Central memory CD8-positive, alpha-beta T cell (primary cell): ENCODE measurements around the gene LSM10.

Experiments
- ATAC-seq: fragments of 150-1000 bp; cut with Tn5 transposase; replicated peaks from 2 replicates; pipeline ENCODE4 v1.10.0; 2022; ENCODE audit warnings: mild to moderate bottlenecking, moderate FRiP score, moderate number of reproducible peaks; ENCODE audit not compliant: poor library complexity, severe bottlenecking; ENCODE audit errors: extremely low read depth
- DNase-seq, 2 donors: peaks; one replicate each; pipeline ENCODE4 v3.0.0; 2021; ENCODE audit warnings: low spot score in 2 of 2
- H3K27ac Mint-ChIP-seq: one replicate; pipeline ENCODE4 v1.8.0; 2022; ENCODE audit warnings: low read depth, mild to moderate bottlenecking, moderate library complexity, mixed read lengths
- H3K27me3 Mint-ChIP-seq: one replicate; pipeline ENCODE4 v1.8.0; 2022; ENCODE audit warnings: mixed read lengths
- H3K36me3 Mint-ChIP-seq: one replicate; pipeline ENCODE4 v1.8.0; 2022; ENCODE audit warnings: mild to moderate bottlenecking, moderate library complexity, mixed read lengths; ENCODE audit not compliant: insufficient read depth
- H3K4me1 Mint-ChIP-seq: one replicate; pipeline ENCODE4 v1.8.0; 2022; ENCODE audit warnings: mixed read lengths
- H3K4me3 Mint-ChIP-seq: one replicate; pipeline ENCODE4 v1.8.0; 2022; ENCODE audit warnings: mild to moderate bottlenecking, moderate library complexity, mixed read lengths
- H3K9me3 Mint-ChIP-seq: one replicate; pipeline ENCODE4 v1.8.0; 2022; ENCODE audit warnings: mixed read lengths

The LSM10 gene

GRCh38 chr1:36387141-36387949 lies 10.4 kb downstream of the LSM10 start:
- no peaks in the 10 kb centered on the region for H3K27me3 Mint-ChIP-seq
- no peak for DNase-seq
- H3K36me3 Mint-ChIP-seq, result peaks cover 33% of the 10 kb centered on the region
- no peak for ATAC-seq
- peak overlapping the region; percentile 96 for H3K27ac Mint-ChIP-seq
- H3K4me3 Mint-ChIP-seq, result peak overlapping the region; percentile 92
- peaks cover 36% of the 10 kb centered on the region for H3K4me1 Mint-ChIP-seq
- no peaks in the 10 kb centered on the region for H3K9me3 Mint-ChIP-seq

- no peaks in the 10 kb centered on the region for H3K27me3 Mint-ChIP-seq
- H3K27ac Mint-ChIP-seq, result peak overlapping the region; percentile 96
- peak overlapping the region; percentile 92 for H3K4me3 Mint-ChIP-seq
- peaks cover 26% of the 10 kb centered on the region for H3K36me3 Mint-ChIP-seq
- peaks cover 42% of the 10 kb centered on the region for H3K4me1 Mint-ChIP-seq
- peak; percentile 49 to 71 for DNase-seq
- no peaks in the 10 kb centered on the region for H3K9me3 Mint-ChIP-seq
- ATAC-seq, result peak; percentile 57
Measured at GRCh38 chr1:36386265-36387140, 11.2 kb downstream of the LSM10 start.

GRCh38 chr1:36385410-36386264 lies 12.1 kb downstream of the LSM10 start, which contains the start of gene STK40:
STK40 (minus strand) TSS chr1:36385924; CDS start chr1:36361332, 24,592 bp downstream.
- Mint-ChIP-seq H3K4me3 (peak within 1 kb of the TSS; percentile 92), H3K4me1 (peaks cover 51% of the 10 kb centered on the region), H3K9me3 (no peaks in the 10 kb centered on the region), H3K27me3 (no peaks in the 10 kb centered on the region), H3K36me3 (peaks cover 23% of the 10 kb centered on the region), H3K27ac (peak within 1 kb of the TSS; percentile 96)
- peak; percentile 80 to 95 for DNase-seq
- peak; percentile 90 for ATAC-seq

- Mint-ChIP-seq H3K27me3 (no peaks in the 10 kb centered on the region), H3K4me1 (peaks cover 58% of the 10 kb centered on the region), H3K36me3 (peaks cover 22% of the 10 kb centered on the region), H3K4me3 (peak overlapping the region; percentile 92), H3K9me3 (no peaks in the 10 kb centered on the region), H3K27ac (peak overlapping the region; percentile 95)
- DNase-seq (peak in 1 of 2 donors; percentile 25), ATAC-seq (peak; percentile 7)
Measured at GRCh38 chr1:36384542-36385409, 12.9 kb downstream of the LSM10 start.

- Mint-ChIP-seq H3K9me3 (no peaks in the 10 kb centered on the region), H3K4me3 (peak overlapping the region; percentile 92), H3K36me3 (peaks cover 19% of the 10 kb centered on the region), H3K27ac (peak overlapping the region; percentile 95), H3K4me1 (peaks cover 61% of the 10 kb centered on the region), H3K27me3 (no peaks in the 10 kb centered on the region)
- ATAC-seq, result no peak
- DNase-seq, result no peak
Measured at GRCh38 chr1:36383240-36383639, 14.5 kb downstream of the LSM10 start.

DNA sequence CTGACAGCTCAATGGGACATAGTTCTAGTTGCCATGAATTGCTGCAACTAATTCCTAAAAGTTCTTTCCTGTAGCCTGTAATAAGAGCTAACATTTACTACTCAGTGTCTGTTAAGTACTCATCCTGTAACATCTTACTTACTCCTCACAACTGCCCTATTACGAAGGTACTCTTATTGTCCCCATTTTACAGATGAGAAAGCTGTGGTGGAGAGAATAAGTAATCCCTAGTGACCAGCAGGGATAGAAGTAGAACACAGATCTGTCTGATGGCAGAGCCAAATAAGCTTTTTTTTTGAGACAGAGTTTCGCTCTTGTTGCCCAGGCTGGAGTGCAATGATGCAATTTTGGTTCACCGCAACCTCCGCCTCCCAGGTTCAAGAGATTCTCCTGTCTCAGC lies 15.0 kb downstream of the LSM10 start:
- DNase-seq, result no peak
- Mint-ChIP-seq H3K27ac (peak overlapping the region; percentile 84), H3K27me3 (no peaks in the 10 kb centered on the region), H3K9me3 (no peaks in the 10 kb centered on the region), H3K4me1 (peaks cover 64% of the 10 kb centered on the region), H3K4me3 (no peak overlapping the region), H3K36me3 (peaks cover 19% of the 10 kb centered on the region)
- no peak for ATAC-seq

DNA sequence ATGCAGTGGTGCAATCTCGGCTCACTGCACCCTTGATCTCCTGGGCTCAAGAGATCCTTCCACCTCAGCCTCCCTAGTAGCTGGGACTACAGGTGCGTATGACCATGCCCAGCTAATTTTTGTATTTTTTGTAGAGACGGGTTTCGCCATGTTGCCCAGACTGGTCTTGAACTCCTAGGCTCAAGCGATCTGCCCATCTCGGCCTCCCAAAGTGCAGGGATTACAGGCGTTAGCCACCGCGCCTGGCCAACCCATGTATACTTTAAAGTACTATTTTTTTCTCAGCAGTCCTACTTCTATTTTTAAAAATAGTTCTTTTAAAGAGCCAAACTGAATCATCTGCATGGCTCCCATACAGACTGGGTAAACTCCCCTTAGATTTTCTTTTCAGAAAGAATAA lies 15.5 kb downstream of the LSM10 start:
- ATAC-seq (no peak), DNase-seq (no peak)
- no peak overlapping the region for H3K4me3 Mint-ChIP-seq
- peaks cover 20% of the 10 kb centered on the region for H3K36me3 Mint-ChIP-seq
- peak overlapping the region; percentile 84 for H3K27ac Mint-ChIP-seq
- no peaks in the 10 kb centered on the region for H3K27me3 Mint-ChIP-seq
- H3K4me1 Mint-ChIP-seq, result peaks cover 66% of the 10 kb centered on the region
- H3K9me3 Mint-ChIP-seq, result no peaks in the 10 kb centered on the region

DNA sequence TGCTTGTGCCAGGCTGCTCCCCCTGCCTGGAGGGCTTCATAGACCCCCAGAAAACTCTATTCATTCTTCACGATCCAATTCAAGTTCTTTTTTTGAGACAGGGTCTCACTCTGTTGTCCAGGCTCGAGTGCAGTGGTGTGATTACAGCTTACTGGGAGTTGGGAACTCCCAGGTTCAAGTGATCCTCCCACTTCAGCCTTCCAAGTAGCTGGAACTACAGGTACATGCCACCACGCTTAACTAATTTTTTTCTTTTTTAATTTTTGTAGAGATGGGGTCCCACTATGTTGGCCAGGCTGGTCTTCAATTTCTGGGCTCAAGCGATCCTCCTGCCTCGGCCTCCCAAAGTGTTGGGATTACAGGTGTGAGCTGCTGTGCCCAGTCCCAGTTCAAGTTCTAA lies 16.3 kb downstream of the LSM10 start:
- no peaks in the 10 kb centered on the region for H3K9me3 Mint-ChIP-seq
- H3K4me1 Mint-ChIP-seq, result peaks cover 61% of the 10 kb centered on the region
- no peaks in the 10 kb centered on the region for H3K27me3 Mint-ChIP-seq
- no peak overlapping the region for H3K4me3 Mint-ChIP-seq
- DNase-seq (no peak), ATAC-seq (no peak)
- peak overlapping the region; percentile 84 for H3K27ac Mint-ChIP-seq
- peaks cover 20% of the 10 kb centered on the region for H3K36me3 Mint-ChIP-seq

GRCh38 chr1:36380782-36381181 lies 16.9 kb downstream of the LSM10 start:
- H3K27ac Mint-ChIP-seq, result peak overlapping the region; percentile 84
- no peak for ATAC-seq
- peaks cover 63% of the 10 kb centered on the region for H3K4me1 Mint-ChIP-seq
- no peaks in the 10 kb centered on the region for H3K27me3 Mint-ChIP-seq
- H3K36me3 Mint-ChIP-seq, result peaks cover 19% of the 10 kb centered on the region
- H3K9me3 Mint-ChIP-seq, result no peaks in the 10 kb centered on the region
- no peak overlapping the region for H3K4me3 Mint-ChIP-seq
- DNase-seq, result no peak

- Mint-ChIP-seq H3K4me3 (no peak overlapping the region), H3K27ac (peak overlapping the region; percentile 39), H3K4me1 (peaks cover 63% of the 10 kb centered on the region), H3K9me3 (no peaks in the 10 kb centered on the region), H3K36me3 (peaks cover 18% of the 10 kb centered on the region), H3K27me3 (no peaks in the 10 kb centered on the region)
- DNase-seq (no peak), ATAC-seq (no peak)
Measured at GRCh38 chr1:36380143-36380619, 17.5 kb downstream of the LSM10 start.

DNA sequence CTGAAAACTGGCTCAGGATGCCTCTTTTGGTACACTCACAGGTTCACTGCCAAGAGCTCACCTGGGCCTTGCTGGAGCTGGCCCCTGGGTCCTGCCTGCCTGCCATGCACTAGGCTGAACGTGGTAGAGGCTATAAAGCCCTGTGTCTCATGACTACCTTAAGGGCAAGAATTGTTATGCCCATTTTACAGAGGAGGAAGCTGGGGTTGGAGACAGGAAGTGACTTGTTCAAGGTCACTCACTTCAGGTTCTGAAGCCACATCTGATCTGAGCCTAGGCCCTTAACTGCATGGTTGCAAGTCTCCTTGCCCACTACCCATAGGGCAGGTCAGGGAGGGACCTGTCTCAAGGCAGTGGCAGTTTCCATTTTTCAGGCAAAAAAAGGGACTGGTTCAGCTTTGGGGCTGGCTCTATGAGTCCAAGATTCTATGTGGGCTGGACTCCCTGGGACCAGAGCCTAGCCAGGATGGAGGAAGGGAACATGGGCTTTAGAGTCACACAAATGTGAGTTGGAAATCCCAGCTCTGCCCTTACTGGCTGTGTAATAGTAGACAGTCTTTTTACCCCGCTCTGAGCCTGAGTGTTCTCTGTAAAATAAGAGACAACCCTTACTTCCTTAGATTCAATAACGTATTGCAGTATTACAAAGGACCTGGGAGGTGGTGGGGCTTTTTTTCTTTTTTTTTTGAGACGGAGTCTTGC lies 19.8 kb downstream of the LSM10 start:
- Mint-ChIP-seq H3K36me3 (peaks cover 8% of the 10 kb centered on the region), H3K4me3 (no peak overlapping the region), H3K4me1 (peaks cover 62% of the 10 kb centered on the region), H3K27me3 (no peaks in the 10 kb centered on the region), H3K27ac (peak overlapping the region; percentile 39), H3K9me3 (no peaks in the 10 kb centered on the region)
- DNase-seq (no peak), ATAC-seq (no peak)
